ENCODE results near the gene ZNF8. TPM values are rescaled to one million over a fixed set of nuclear protein-coding genes. Genes with fewer than 3 reads are reported as not detected.

The ZNF8 gene

Small RNA genes lying within 50 kb of the gene (small RNA-seq; reads per million reads assigned to genes)
- not detected for gene MIR6806
